22Rv1 (cell line): ENCODE data around the gene AMOTL2.

Experiments
- ZFX ChIP-seq: fragments of 450-650 bp; IDR thresholded peaks from 2 replicates; pipeline ENCODE4 v1.6.1; 2017; ENCODE audit warnings: antibody characterized with exemption, borderline replicate concordance
- TF ChIP-seq, protein P1 (sequence below): fragments of 450-650 bp; IDR thresholded peaks from 2 replicates; pipeline ENCODE4 v1.5.1; 2017; ENCODE audit warnings: mild to moderate bottlenecking

DNA sequence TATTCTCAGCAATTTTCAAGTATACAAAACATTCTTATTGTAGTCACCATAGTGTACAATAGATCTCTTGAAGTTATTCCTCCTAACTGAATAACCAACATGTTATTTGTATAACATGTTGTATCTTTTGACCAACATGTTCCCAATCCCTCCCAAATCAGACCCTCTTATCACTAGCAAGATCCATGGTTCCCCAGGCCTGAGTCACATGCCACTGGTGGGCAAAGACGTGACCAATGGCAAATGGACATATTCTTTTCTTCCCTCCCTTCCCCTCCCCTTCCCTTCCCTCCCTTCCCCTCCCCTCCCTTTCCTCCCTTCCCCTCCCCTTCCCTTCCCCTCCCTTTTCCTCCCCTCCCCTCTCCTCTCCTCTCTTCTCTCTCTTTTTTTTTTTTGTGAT, 45.4 kb downstream of the AMOTL2 start:
- TF ChIP-seq, protein P1, sequence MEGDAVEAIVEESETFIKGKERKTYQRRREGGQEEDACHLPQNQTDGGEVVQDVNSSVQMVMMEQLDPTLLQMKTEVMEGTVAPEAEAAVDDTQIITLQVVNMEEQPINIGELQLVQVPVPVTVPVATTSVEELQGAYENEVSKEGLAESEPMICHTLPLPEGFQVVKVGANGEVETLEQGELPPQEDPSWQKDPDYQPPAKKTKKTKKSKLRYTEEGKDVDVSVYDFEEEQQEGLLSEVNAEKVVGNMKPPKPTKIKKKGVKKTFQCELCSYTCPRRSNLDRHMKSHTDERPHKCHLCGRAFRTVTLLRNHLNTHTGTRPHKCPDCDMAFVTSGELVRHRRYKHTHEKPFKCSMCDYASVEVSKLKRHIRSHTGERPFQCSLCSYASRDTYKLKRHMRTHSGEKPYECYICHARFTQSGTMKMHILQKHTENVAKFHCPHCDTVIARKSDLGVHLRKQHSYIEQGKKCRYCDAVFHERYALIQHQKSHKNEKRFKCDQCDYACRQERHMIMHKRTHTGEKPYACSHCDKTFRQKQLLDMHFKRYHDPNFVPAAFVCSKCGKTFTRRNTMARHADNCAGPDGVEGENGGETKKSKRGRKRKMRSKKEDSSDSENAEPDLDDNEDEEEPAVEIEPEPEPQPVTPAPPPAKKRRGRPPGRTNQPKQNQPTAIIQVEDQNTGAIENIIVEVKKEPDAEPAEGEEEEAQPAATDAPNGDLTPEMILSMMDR = no peak
- TF ChIP-seq ZFX = no peak
